NB4 (cell line): ENCODE results near the gene ZNF554.
A peak's percentile ranks its signal among the peaks of the same experiment; 100 is the strongest.

ENCODE experiments used
- DNase-seq: peaks from one replicate; pipeline ENCODE4 v3.0.0; 2010; ENCODE audit warnings: low read depth
- H3K4me3 ChIP-seq: one replicate; pipeline ENCODE4 v1.5.1; 2011; ENCODE audit warnings: mild to moderate bottlenecking, low read depth, low read length, moderate library complexity
- CTCF ChIP-seq: IDR thresholded peaks from one replicate; pipeline ENCODE4 v1.5.1; 2012; ENCODE audit warnings: low read depth, low read length
- MAX ChIP-seq: IDR thresholded peaks from 2 replicates; pipeline ENCODE4 v1.6.1; 2011; ENCODE audit warnings: low read depth, low read length
- MYC ChIP-seq: IDR thresholded peaks from 2 replicates; pipeline ENCODE4 v1.6.1; 2011; ENCODE audit warnings: low read depth, low read length
- POLR2A ChIP-seq: IDR thresholded peaks from 2 replicates; pipeline ENCODE4 v1.6.1; 2011; ENCODE audit warnings: mild to moderate bottlenecking; ENCODE audit not compliant: insufficient read length; ENCODE audit errors: extremely low read depth

Gene ZNF554

GRCh38 chr19:2820112-2820702 is 539 bp downstream of the ZNF554 start:
- peak; percentile 24 for DNase-seq
- H3K4me3 ChIP-seq, result peak overlapping the region; percentile 60
- TF ChIP-seq POLR2A, result no peak
- no peak for TF ChIP-seq MAX
- no peak for TF ChIP-seq MYC
- no peak for TF ChIP-seq CTCF

- DNase-seq, result no peak
- H3K4me3 ChIP-seq, result no peak overlapping the region
- TF ChIP-seq MAX (no peak), CTCF (no peak), MYC (no peak), POLR2A (no peak)
Measured at GRCh38 chr19:2822846-2823245, 3.2 kb downstream of the ZNF554 start.

GRCh38 chr19:2823646-2824045 is 4.0 kb downstream of the ZNF554 start:
- no peak overlapping the region for H3K4me3 ChIP-seq
- TF ChIP-seq MYC, result no peak
- no peak for TF ChIP-seq MAX
- TF ChIP-seq POLR2A, result no peak
- TF ChIP-seq CTCF, result no peak
- DNase-seq, result no peak

- TF ChIP-seq POLR2A (no peak), MAX (no peak), CTCF (no peak), MYC (no peak)
- H3K4me3 ChIP-seq, result no peak overlapping the region
- no peak for DNase-seq
Measured at GRCh38 chr19:2824129-2824528, 4.5 kb downstream of the ZNF554 start.

- TF ChIP-seq MAX, result no peak
- TF ChIP-seq CTCF, result no peak
- no peak for TF ChIP-seq POLR2A
- no peak for TF ChIP-seq MYC
- no peak overlapping the region for H3K4me3 ChIP-seq
- DNase-seq, result no peak
Measured at GRCh38 chr19:2827022-2827421, 7.4 kb downstream of the ZNF554 start.
